ENCODE results near the gene DCTN3. TPM values are rescaled to one million over a fixed set of nuclear protein-coding genes. Genes with fewer than 3 reads are reported as not detected.

Gene DCTN3
- total and polyA plus RNA-seq, 2 experiments from 2014 or later = 12.9 to 17.9 TPM

DNA sequence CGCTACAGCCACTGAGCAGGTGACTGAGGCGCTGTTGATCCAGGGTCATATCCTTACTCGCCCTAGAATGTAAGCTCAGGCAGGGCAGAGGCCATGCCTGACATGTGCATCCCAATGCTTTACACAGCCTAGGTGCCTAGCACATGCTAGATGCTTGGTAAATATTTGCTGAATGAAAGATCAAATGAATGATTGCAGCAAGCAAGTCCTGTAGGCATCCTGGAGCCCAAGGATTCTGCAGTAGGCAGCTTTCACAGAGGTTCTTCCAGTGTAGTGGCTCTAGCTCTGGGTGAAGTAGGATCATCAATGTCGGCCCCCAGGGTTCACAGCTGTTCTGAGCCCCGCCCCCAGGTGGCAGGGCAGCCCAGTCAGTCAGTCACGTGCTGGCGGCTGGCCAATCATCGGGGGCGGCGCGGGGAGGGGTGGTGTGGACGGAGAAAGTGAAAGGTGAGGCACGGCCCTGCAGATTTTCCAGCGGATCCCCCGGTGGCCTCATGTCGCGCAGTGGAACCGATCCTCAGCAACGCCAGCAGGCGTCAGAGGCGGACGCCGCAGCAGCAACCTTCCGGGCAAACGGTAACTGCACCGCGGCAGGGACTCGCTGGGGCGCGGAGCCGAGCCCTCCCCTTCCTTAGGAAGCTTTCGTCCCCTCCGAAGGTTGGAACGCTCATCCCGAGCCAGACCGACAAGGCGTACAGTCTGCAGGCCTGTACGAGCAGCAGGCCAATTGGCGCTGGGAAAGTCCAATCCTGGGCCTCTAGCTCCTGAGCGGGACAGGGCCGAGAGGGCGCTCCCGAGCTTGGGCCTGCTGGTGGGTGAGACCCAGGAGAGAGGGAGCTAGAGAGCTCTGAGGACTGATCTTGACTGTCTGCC is 26.2 kb upstream of the DCTN3 start, which contains the start of gene GALT:
Gene GALT, plus strand, starts transcription at position 465 of the 873 bp plus-strand sequence. Its CDS starts 30 bp downstream, at position 495.
- Mint-ChIP-seq H3K27ac (peak within 1 kb of the TSS; percentile 82), H3K4me1 (peaks cover 36% of the 10 kb centered on the region), H3K27me3 (ENCODE audit: insufficient read depth, low read depth, poor library complexity) (peaks cover 8% of the 10 kb centered on the region), H3K4me3 (peak within 1 kb of the TSS; percentile 89), H3K36me3 (ENCODE audit: low read depth) (peaks cover 26% of the 10 kb centered on the region), H3K9me3 (no peaks in the 10 kb centered on the region; the same call in 2 of the 3 replicates)
- TF ChIP-seq, protein P1, sequence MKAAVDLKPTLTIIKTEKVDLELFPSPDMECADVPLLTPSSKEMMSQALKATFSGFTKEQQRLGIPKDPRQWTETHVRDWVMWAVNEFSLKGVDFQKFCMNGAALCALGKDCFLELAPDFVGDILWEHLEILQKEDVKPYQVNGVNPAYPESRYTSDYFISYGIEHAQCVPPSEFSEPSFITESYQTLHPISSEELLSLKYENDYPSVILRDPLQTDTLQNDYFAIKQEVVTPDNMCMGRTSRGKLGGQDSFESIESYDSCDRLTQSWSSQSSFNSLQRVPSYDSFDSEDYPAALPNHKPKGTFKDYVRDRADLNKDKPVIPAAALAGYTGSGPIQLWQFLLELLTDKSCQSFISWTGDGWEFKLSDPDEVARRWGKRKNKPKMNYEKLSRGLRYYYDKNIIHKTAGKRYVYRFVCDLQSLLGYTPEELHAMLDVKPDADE (IDR thresholded peaks at IDR 0.05) = 0 out of 2 replicates have a peak, but pooled peaks have one; percentile 26
- peak; percentile 88 for TF ChIP-seq POLR2AphosphoS5 (IDR thresholded peaks at IDR 0.05; ENCODE audit: low read depth)
- TF ChIP-seq, protein P2, sequence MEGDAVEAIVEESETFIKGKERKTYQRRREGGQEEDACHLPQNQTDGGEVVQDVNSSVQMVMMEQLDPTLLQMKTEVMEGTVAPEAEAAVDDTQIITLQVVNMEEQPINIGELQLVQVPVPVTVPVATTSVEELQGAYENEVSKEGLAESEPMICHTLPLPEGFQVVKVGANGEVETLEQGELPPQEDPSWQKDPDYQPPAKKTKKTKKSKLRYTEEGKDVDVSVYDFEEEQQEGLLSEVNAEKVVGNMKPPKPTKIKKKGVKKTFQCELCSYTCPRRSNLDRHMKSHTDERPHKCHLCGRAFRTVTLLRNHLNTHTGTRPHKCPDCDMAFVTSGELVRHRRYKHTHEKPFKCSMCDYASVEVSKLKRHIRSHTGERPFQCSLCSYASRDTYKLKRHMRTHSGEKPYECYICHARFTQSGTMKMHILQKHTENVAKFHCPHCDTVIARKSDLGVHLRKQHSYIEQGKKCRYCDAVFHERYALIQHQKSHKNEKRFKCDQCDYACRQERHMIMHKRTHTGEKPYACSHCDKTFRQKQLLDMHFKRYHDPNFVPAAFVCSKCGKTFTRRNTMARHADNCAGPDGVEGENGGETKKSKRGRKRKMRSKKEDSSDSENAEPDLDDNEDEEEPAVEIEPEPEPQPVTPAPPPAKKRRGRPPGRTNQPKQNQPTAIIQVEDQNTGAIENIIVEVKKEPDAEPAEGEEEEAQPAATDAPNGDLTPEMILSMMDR (conservative IDR thresholded peaks at IDR 0.05; ENCODE audit: low read depth in 2 of 2) = peak; percentile 42 to 67
- TF ChIP-seq ZNF331 (CRISPR knock-in tag; IDR thresholded peaks at IDR 0.05; ENCODE audit: low read depth) = no peak
- peak; percentile 37; the same call in 1 of the 2 replicates for TF ChIP-seq CREB1 (CRISPR knock-in tag; IDR thresholded peaks at IDR 0.05; ENCODE audit: low read depth)
- H2AFZ ChIP-seq = peak within 1 kb of the TSS; percentile 99
- peak within 1 kb of the TSS; percentile 96 for H3K4me3 ChIP-seq
- H3F3A ChIP-seq (replicated peaks; ENCODE audit: low read depth) = peaks cover 8% of the 10 kb centered on the region; the same call in 1 of the 2 replicates
- peaks cover 3% of the 10 kb centered on the region; the same call in 1 of the 2 replicates for H3K36me3 ChIP-seq (ENCODE audit: insufficient read depth)
- DNase-seq (ENCODE audit: low spot score) = peak; percentile 96
- no peaks in the 10 kb centered on the region for H3K9me2 ChIP-seq (ENCODE audit: insufficient read depth)
- H3K27me3 ChIP-seq (ENCODE audit: insufficient read depth) = no peaks in the 10 kb centered on the region
- no peaks in the 10 kb centered on the region; the same call in 1 of the 2 replicates for H4K20me1 ChIP-seq (replicated peaks; ENCODE audit: insufficient read depth)
- peaks cover 24% of the 10 kb centered on the region for H3K4me1 ChIP-seq (ENCODE audit: insufficient read depth)
- peak within 1 kb of the TSS; percentile 94 for H3K4me2 ChIP-seq
- peak; percentile 86 for ATAC-seq
- H3K27ac ChIP-seq (ENCODE audit: low read depth) = peak within 1 kb of the TSS; percentile 85
- peaks cover 6% of the 10 kb centered on the region for H3K79me2 ChIP-seq (replicated peaks; ENCODE audit: insufficient read depth)

DNA sequence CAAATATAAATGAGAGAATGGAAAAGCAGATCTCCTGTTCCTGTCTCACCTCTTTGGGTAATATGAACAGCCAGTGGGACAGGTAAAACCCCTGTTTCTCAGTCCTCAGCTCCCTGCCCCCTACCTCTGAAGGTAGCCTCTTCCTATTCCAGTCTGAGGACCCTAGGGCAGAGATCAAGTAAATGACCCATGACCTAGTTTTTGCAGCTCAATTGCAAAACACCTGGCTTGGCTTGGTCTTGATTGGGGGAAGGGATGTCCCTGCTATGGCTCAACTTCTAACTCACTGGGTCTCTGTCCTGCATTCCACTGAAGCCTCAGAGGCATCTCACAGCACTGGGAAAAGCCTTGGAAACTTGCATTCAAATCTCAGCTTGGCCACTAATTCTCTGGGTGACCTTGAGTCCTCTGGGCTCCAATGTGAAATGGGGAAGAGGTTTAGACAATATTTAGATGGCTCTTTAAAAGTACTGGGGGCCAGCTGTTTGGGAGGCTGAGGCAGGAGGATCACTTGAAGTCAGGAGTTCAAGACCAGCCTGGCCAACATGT is 24.5 kb upstream of the DCTN3 start:
- Histone ChIP-seq H4K20me1 (replicated peaks; ENCODE audit: insufficient read depth) (no peaks in the 10 kb centered on the region; the same call in 1 of the 2 replicates), H2AFZ (peak overlapping the region; percentile 80; the same call in 1 of the 2 replicates), H3F3A (replicated peaks; ENCODE audit: low read depth) (peaks cover 8% of the 10 kb centered on the region; the same call in 1 of the 2 replicates), H3K4me2 (0 out of 2 replicates have a peak overlapping the region, but pooled peaks have one; percentile 61), H3K79me2 (replicated peaks; ENCODE audit: insufficient read depth) (peaks cover 6% of the 10 kb centered on the region), H3K4me3 (no peak overlapping the region), H3K27ac (ENCODE audit: low read depth) (no peak overlapping the region), H3K36me3 (ENCODE audit: insufficient read depth) (peaks cover 3% of the 10 kb centered on the region; the same call in 1 of the 2 replicates), H3K27me3 (ENCODE audit: insufficient read depth) (no peaks in the 10 kb centered on the region), H3K4me1 (ENCODE audit: insufficient read depth) (peaks cover 24% of the 10 kb centered on the region), H3K9me2 (ENCODE audit: insufficient read depth) (no peaks in the 10 kb centered on the region)
- no peaks in the 10 kb centered on the region; the same call in 2 of the 3 replicates for H3K9me3 Mint-ChIP-seq
- H3K4me1 Mint-ChIP-seq = peaks cover 34% of the 10 kb centered on the region
- peak; percentile 56 for DNase-seq (ENCODE audit: low spot score)
- peak overlapping the region; percentile 42; the same call in 2 of the 3 replicates for H3K4me3 Mint-ChIP-seq
- peak overlapping the region; percentile 61 for H3K27ac Mint-ChIP-seq
- H3K36me3 Mint-ChIP-seq (ENCODE audit: low read depth) = peaks cover 24% of the 10 kb centered on the region
- H3K27me3 Mint-ChIP-seq (ENCODE audit: insufficient read depth, low read depth, poor library complexity) = peaks cover 9% of the 10 kb centered on the region
- ATAC-seq = peak; percentile 6; the same call in 2 of the 3 replicates
- TF ChIP-seq, protein P1 (IDR thresholded peaks at IDR 0.05) = no peak
- TF ChIP-seq POLR2AphosphoS5 (IDR thresholded peaks at IDR 0.05; ENCODE audit: low read depth) (no peak), STAT1 (IDR thresholded peaks at IDR 0.05; ENCODE audit: unreplicated experiment) (no peak), EZH2 (IDR thresholded peaks at IDR 0.05; ENCODE audit: low read depth, unreplicated experiment) (no peak), EZH2phosphoT487 (IDR thresholded peaks at IDR 0.05; ENCODE audit: unreplicated experiment) (no peak)
- TF ChIP-seq, protein P3, sequence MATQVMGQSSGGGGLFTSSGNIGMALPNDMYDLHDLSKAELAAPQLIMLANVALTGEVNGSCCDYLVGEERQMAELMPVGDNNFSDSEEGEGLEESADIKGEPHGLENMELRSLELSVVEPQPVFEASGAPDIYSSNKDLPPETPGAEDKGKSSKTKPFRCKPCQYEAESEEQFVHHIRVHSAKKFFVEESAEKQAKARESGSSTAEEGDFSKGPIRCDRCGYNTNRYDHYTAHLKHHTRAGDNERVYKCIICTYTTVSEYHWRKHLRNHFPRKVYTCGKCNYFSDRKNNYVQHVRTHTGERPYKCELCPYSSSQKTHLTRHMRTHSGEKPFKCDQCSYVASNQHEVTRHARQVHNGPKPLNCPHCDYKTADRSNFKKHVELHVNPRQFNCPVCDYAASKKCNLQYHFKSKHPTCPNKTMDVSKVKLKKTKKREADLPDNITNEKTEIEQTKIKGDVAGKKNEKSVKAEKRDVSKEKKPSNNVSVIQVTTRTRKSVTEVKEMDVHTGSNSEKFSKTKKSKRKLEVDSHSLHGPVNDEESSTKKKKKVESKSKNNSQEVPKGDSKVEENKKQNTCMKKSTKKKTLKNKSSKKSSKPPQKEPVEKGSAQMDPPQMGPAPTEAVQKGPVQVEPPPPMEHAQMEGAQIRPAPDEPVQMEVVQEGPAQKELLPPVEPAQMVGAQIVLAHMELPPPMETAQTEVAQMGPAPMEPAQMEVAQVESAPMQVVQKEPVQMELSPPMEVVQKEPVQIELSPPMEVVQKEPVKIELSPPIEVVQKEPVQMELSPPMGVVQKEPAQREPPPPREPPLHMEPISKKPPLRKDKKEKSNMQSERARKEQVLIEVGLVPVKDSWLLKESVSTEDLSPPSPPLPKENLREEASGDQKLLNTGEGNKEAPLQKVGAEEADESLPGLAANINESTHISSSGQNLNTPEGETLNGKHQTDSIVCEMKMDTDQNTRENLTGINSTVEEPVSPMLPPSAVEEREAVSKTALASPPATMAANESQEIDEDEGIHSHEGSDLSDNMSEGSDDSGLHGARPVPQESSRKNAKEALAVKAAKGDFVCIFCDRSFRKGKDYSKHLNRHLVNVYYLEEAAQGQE (IDR thresholded peaks at IDR 0.05; ENCODE audit: unreplicated experiment) = no peak

All from GM23338 (cell line).